EH (cell line): Measurements from ENCODE around the gene PHOX2A.
A peak's percentile ranks its signal among the peaks of the same experiment; 100 is the strongest.
"Not testable (repeated sequence)": the region's sequence is repeated elsewhere in the genome, so short reads cannot be mapped to it uniquely, and the experiment has no call there.

Experiments used
- DNase-seq: peaks from one replicate; pipeline ENCODE4 v3.0.0-alpha.2; 2015; ENCODE audit warnings: low read depth

The PHOX2A gene

DNA sequence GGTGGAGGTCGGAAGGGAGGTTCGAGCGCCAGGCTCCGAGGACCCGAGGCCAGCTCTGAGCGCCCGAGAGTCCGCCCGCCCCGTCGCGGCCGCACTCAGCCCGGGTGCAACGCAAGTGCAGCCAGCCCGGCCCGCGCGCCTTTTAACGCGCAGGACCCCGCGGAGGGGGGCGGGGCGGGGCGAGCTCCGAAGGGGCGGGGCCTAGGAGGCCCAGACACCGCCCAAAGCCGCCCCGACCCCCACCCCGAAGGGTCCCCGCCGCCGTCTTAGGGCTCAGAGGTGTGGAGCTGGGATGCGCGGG, at the start of gene PHOX2A:
TSS of gene PHOX2A (minus strand) at position 117 of the 301 bp plus-strand sequence. CDS start 172 bp downstream, outside the sequence.
- no peak for DNase-seq

DNA sequence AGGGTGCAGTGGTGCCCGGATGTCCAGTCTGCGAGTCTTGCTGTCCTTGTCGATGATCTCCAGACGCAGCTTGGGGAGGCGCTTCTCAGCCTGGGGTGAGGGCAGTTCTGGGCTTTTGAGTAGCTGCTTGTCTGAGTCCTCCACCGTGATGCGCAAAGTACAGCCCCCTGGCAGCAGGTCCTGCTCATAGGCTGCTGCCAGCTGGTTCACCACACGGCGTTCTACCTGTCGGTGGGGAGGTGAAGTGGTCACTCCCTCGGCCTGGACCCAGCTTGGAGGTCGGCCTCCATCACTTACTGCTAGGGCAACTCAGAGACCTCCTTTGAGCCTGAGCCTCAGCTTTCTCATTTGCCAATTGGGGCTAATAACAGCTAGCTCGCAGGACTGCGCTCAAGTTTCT, 49.4 kb upstream of the PHOX2A start:
- no peak for DNase-seq

DNA sequence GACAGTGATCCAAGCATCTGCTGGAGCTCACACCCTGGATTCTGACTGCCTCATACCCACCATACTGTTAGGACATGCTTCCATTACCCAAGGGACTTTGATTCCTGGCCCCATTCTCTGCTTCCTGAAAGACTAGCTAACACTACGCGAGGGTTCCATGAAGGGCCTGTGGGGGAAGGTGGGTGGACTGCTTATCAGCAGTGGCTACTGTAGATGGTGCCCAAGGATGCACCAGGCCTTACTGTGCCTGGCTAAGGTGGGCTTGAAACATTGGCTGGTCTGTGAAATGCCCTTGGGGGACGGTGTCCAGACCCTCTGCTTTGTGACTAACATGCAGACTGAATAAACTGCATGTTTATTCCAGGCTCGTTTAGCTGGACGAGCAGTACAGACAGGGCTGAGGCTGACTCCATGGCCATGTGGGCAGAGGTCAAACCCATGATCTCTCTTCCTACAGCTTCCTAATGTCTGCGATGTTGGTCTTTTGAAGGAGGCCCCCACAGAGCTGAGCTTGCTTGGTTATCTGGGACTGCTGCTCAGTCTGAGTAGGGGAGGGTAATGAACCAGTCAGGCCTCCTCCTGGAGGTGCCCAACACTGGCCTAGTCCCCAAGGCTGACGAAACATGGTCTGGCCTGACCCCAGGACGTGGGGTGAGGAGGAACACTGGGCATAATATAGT, 48.3 kb upstream of the PHOX2A start:
- no peak for DNase-seq

DNA sequence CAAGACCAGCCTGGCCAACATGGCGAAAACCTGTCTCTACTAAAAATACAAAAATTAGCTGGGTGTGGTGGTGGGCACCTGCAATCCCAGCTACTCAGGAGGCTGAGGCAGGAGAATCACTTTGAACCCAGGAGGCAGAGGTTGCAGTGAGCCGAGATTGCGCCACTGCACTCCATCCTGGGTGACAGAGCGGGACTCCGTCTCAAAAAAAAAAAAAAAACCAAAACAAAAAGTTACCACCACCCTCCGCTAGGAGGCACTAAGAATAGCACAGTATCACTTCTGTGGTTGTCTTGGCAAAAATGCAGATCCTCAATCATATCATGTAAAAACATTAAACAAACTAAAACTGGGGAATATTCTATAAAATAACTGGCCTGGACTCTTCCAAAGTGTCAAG, 46.8 kb upstream of the PHOX2A start:
- DNase-seq = peak; percentile 35

DNA sequence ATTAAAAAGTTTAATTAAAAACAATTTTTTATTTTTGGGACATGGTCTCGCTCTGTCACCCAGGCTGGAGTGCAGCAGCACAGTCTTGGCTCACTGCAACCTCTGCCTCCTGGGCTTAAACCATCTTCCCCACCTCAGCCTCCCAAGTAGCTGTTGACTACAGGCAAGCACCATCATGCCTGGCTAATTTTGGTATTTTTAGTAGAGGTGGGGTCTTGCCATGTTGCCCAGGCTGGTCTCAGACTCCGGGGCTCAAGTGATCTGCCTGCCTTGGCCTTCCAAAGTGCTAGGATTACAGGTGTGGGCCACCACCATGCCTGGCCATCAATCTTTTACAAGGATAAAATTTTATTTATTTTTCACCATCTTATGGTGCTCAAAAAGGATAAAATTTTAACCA, 43.3 kb upstream of the PHOX2A start:
- DNase-seq = no peak

DNA sequence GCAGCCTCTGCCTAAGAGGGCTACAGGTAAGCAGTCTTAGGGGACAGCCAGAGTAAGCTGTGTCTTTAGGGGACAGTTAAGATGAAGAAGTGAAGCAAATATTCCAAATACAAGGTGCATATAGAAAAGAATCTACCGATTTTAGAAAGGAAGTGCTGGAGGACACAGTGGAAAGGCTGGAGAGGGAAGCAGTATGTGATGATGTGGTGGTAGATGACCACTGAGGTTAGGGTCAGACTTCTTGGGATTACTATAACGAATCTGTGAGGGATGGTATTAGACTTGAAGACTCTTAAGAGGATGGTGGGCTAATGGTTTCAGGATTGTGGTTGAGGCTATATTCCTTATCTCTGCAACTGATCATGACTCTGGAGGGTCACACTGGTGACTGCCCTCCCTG, 40.0 kb upstream of the PHOX2A start:
- DNase-seq = no peak

DNA sequence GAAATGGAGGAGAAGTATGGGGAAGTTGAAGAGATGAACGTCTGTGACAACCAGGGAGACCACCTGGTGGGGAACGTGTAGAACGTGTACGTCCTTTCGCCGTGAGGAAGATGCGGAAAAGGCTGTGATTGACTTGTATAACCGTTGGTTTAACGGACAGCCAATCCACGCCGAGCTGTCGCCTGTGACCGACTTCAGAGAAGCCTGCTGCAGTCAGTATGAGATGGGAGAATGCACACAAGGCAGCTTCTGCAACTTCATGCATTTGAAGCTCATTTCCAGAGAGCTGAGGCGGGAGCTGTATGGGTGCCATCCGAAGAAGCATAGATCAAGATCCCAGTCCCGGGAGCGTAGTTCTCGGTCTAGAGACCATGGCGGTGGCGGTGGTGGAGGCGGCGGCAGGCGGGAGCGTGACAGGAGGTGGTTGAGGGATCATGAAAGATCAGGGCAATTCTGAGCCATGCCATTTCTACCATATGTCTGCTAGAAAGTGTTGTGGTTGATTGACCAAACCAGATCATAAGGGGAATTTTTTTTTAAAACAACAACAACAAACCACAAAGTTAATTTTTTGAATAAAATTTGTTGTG, 36.8 kb upstream of the PHOX2A start:
- no peak for DNase-seq

DNA sequence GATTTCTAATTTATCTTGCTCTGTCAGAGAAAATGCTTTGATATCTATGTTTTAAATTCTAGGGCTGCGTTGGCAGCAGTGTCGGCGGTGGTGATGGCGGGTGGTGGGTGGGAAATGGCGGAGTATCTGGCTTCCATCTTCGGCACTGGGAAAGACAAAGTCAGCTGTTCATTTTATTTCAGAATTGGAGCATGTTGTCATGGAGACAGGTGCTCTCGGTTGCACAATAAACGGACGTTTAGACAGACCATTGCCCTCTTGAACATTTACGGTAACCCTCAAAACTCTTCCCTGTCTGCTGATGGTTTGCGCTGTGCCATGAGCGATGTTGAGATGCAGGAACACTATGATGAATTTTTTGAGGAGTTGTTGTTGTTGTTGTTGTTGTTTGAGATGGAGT, 36.1 kb upstream of the PHOX2A start:
- no peak for DNase-seq

DNA sequence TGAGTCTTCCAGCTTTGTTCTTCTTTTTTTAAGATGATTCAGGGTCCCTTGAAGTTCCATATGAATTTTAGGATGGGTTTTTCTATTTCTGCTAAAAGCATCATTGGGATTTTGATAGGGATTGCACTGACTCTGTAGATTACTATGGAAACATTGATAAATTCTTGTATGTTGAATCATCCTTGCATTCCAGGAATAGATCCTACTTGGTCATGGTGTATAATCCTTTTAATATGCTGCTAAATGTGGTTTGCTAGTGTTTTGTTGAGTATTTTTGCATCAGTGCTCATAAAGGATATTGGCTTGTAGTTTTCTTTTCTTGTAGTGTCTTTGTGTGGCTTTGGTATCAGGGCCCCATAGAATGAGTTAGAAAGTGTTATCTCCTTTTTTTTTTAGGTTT, 34.9 kb upstream of the PHOX2A start:
- DNase-seq = peak; percentile 80

DNA sequence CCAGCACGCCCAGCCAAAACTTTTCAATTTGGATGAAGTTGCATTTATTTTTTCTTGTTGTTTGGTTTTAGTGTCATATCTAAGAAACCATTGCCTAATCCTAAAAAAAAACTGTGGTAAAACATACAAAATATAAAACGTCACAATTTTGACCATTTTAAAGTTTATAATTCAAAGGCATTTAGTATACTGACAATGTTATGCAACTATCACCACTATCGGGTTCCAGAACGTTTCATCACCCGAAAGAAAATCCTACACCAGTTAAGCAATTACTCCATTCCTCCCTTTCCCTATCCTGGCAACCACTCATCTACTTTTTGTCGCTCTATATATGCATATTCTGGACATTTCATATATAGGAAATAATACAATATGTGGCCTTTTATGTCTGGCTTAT, 30.5 kb upstream of the PHOX2A start:
- no peak for DNase-seq

DNA sequence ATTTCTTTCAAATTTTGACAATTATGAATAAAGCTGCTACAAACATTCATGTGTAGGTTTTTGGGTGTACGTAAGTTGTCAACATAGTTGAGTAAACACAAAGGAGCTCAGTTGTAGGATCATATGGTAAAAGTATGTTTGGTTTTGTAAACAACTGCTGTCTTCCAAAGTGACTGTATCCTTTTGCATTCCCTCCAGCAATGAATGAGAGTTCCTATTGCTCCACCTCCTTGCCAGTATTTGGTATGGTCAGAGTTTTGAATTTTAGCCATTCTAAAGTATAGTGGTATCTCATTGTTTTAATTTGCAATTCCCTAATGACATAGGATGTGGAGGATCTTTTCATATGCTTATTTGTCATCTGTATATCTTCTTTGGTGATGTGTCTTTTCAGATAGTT, 28.0 kb upstream of the PHOX2A start:
- no peak for DNase-seq

DNA sequence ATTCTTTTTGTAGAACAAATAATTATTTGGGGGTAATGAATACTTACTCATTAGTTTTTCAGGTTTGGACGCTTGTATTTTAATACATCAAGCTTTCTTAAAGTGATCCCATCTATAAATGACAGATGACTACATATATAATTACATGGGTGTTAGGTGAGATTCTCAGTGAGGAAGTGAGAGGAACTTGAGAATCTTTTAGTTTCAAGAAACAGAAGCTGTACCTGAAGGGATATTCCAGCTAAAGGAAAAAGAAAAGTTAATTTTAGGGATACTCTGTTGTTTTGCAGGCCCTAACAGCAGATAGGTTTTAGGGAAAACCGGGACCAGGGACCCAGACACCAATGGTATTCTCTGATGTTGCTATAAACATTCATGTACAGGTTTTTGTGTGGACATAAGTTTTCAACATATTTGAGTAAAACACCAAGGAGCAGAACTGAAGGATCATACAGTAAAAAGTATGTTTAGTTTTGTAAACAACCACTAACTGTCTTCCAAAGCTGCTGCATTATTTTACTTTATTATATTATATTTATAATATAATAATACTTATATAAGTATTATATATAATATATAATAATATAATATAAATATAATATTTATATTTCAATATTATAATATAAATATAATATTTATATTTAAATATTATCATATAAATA, 24.1 kb upstream of the PHOX2A start:
- no peak for DNase-seq

DNA sequence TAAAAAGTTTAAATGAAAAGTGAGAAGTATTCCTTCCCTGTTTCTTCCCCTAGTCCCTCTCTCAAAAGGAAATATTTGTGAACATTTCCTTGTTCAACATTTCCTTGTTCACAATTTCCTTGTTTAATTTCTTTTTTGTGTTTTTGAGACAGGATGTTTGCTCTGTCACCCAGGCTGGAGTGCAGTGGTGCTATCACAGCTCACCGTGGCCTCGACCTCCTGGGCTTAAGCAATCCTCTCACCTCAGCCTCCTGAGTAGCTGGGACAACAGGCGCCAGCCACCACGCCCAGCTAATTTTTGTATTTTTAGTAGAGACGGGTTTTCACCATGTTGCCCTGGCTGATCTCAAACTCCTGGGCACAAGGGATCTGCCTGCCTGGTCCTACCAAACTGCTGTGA, 23.0 kb upstream of the PHOX2A start:
- DNase-seq = not testable (repeated sequence)

DNA sequence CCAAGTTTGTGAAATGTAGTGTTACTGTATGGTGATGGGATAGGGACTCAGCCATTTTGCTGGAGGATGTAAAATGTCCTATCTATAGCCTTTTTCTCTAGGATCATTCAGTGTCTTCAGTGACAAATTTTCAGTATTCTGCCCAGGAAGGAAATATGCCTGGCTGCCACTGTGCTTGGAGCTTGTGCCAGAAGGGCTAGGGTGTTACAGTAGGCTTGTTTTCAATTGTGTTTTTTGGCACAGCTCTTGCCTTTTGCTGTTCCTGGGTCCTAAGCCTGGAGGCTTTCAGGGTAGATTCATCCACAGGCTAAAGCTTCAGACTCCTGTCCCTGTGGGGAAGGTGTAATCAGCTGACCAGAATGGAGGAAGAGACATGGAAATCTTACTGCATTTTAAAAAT, 22.0 kb upstream of the PHOX2A start:
- no peak for DNase-seq

DNA sequence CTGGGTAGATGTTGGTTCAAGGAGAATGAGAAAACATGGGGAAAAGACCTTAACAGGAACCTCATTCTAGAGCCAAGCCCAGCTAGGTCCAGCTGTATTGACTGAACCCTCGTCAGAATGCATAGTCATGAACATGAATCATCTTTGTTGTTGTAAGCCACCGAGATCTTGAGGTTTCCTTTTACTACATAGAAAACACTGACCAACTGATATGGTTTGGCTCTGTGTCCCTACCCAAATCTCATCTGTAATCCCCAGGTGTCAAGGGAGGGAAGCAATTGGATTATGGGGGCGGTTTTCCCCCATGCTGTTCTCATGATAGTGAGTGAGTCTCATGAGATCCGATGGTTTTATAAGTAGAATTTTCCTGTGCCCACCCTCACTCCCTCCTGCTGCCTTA, 19.4 kb upstream of the PHOX2A start:
- peak; percentile 71 for DNase-seq

DNA sequence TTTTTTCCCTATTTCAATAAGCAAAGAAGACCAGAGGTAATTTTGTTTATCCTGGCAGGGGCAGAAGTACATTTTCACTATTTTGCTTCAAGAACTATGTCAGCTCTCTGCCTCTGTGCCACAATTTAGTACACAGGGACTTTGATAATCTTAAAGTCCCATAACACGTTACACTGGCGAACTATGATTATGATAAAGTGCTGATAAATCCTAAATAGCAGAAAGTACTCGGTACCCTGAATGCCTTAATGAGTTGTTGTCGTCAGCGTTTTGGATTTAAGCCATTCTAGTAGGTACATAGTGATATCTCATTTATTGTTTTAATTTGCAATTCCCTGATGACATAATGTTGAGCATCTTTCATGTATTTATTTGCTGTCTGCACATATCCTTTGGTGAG, 16.6 kb upstream of the PHOX2A start:
- no peak for DNase-seq

DNA sequence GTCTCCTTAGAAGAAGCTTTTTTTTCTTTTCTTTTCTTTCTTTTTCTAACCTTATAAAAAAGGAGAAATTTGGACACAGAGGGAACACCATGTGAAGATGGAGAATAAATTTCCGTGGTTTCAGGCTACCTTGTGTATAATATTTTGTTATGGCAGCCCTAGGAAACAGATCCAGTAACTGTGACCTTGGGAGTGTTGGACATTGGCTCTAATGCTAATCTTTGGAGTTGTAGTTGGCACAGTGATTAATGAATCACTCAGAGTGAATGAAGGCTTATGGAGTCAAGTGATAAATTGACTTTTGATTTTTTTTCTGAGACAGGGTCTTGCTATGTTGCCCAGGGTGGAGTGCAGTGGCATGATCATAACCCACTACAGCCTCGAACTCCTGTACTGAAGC, 15.5 kb upstream of the PHOX2A start:
- DNase-seq = no peak

DNA sequence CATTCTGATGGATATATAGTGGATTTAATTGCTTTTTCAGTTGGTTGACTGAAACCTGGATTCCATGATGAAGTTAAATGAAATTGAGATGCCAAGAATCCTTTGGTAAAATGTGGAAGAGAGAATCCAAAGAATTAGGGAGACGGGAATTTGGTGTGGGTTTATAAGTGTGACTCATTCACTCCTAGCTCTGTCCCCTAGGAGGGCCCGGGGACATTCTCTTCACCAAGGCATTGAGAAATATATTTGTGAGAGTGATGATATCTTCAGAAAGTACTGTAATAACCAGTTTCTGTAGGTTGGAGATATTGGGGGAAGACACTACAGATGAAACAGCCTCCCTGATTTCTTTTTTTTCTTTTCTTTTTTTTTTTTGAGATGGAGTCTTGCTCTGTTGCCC, 13.6 kb upstream of the PHOX2A start:
- DNase-seq = peak; percentile 82

DNA sequence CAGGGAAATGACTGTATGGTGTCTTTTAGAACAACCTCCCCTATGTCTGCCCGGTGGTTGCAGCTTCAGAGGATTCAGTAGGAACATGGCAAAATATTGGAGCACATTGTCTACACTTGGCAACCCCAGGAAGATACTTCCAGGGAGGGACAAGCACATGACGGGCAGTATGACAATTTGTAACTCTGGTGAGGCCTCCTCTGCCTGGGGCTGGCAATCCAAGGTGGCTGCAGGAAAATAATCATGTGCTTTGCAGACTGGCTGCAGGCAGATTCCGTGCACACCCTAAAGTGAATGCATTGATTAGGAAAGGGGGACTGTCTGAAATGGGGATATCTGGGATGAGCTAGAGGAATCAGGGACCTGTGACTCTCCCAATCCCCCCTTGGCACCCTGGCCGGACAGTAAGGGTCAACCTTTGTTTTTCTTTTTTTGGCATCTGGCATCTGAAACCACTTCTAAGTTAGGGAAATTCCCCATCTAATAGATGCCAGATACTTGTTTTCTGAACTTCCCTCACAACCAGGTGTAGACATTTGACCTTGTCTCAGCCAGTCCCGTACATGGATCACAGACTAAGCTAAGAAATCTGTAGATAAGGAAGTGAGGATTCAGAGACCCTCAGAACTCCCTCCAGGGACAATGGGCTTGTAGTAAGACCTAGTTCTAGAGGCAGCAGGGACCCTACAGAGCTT, 10.5 kb upstream of the PHOX2A start:
- no peak for DNase-seq

DNA sequence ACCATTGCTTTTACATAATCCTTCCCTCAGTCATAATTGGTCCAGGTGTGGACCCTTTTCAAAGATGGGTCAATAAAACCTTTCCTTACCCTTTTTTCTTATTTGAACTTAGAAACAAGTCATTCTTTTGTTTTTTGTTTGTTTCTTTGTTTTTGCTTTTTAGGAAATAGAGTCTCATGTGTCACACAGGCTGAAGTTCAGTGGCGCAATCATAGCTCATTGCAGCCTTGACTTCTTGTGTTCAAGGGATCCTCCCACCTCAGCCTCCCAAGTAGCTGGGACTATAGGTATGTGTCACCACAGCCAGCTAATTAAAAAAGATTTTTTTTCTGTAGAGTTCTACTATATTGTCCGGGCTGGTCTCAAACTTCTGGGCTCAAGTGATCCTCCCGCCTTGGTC, 9.4 kb upstream of the PHOX2A start:
- no peak for DNase-seq

DNA sequence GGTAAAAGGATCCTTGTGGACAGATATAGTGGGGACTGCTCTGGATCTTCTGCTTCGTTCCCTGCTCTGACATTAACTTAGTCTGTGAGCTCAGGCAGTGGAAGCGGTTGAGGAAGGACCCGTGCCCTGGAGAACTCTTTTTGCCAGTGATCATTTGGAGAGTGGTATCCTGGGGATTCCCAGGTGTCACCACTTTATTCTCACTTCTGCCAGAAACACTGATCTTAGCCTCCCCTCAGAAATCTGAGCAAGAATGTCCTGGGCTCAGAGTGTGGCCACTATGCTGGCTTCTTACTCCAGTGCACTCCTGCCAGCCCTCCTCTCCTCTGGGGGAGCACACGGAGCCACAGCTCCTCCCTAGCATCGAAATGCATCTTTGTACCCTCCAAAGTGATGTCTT, 7.6 kb upstream of the PHOX2A start:
- DNase-seq = no peak

DNA sequence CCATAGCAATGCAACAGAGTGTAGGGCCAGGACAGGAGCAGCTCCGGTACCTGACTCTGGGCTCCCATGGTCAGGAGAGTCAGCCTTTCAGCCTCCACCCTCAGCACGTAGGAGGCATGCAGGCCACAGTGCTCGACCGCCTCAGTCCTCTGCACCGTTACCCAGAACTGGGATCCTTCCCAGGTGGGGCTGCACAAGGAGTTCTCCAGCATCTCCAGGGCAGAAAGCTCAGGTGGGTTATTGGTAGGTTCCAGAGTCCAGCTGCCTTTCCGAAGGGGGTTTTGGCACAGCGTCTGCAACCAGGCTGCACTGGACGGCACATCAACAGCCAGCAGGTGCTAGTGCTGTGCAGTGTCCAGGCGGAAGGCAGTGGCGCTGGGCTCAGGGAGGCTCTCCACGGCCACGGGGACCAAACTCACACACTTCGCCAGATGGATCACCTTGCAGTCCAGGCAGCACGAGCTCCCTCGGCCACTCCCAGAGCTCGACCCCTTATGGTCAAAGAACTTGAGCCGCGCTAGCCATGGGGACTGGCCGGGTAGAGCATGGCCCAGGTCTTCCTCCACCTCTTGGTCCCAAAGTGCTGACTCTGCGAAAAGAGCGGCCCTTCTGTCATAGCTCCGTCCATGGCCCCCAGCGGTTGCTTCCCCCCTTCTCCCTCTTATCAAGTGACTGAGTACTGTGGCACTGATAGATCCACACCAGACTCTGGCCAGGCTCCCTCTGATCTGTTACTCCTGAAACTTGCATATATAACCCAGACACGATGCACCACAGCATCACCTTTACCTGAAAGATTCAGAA, 6.9 kb upstream of the PHOX2A start:
- no peak for DNase-seq
